HG03108 (cell line): ENCODE measurements around the gene PCDHGA11.
"Not testable (repeated sequence)": the region's sequence is repeated elsewhere in the genome, so short reads cannot be mapped to it uniquely, and the experiment has no call there.

Experiments
- ATAC-seq: cut with Tn5 transposase; IDR thresholded peaks from one replicate; pipeline ENCODE4 v1.9.1; 2021; ENCODE audit warnings: moderate library complexity; ENCODE audit not compliant: unreplicated experiment

The PCDHGA11 gene

GRCh38 chr5:141398608-141399007 is 22.2 kb upstream of the PCDHGA11 start:
- no peak for ATAC-seq

- no peak for ATAC-seq
Observed at GRCh38 chr5:141399555-141400258, 21.1 kb upstream of the PCDHGA11 start.

GRCh38 chr5:141402553-141403243 is 18.2 kb upstream of the PCDHGA11 start, which contains the start of gene PCDHGA9:
PCDHGA9 (plus strand) TSS chr5:141402778; CDS start chr5:141402953, 175 bp downstream.
- no peak for ATAC-seq

GRCh38 chr5:141403387-141403786 is 17.5 kb upstream of the PCDHGA11 start:
- no peak for ATAC-seq

- ATAC-seq, result peak; percentile 59
Observed at GRCh38 chr5:141407790-141408505, 12.9 kb upstream of the PCDHGA11 start, which contains the start of gene PCDHGB6. PCDHGB6 (plus strand) TSS chr5:141408021; CDS start chr5:141408203, 182 bp downstream.

GRCh38 chr5:141409598-141410306 is 11.1 kb upstream of the PCDHGA11 start:
- no peak for ATAC-seq

- ATAC-seq, result no peak
Observed at GRCh38 chr5:141411575-141411974, 9.3 kb upstream of the PCDHGA11 start.

GRCh38 chr5:141412854-141413539 is 7.9 kb upstream of the PCDHGA11 start, which contains the start of gene PCDHGA10:
PCDHGA10 (plus strand) TSS chr5:141412987; CDS start chr5:141413176, 189 bp downstream.
- ATAC-seq, result peak; percentile 56

GRCh38 chr5:141413540-141414069 is 7.2 kb upstream of the PCDHGA11 start:
- no peak for ATAC-seq

- not testable (repeated sequence) for ATAC-seq
Observed at GRCh38 chr5:141414548-141415274, 6.1 kb upstream of the PCDHGA11 start.

- ATAC-seq, result not testable (repeated sequence)
Observed at GRCh38 chr5:141415275-141415618, 5.6 kb upstream of the PCDHGA11 start.

GRCh38 chr5:141417494-141418172 is 3.2 kb upstream of the PCDHGA11 start, which contains the start of gene PCDHGB7:
PCDHGB7 (plus strand) TSS chr5:141417677; CDS start chr5:141417860, 183 bp downstream.
- ATAC-seq, result peak; percentile 75

GRCh38 chr5:141419074-141419880 is 1.6 kb upstream of the PCDHGA11 start:
- ATAC-seq, result no peak

GRCh38 chr5:141421489-141421855 is 621 bp downstream of the PCDHGA11 start:
- ATAC-seq, result no peak

- no peak for ATAC-seq
Observed at GRCh38 chr5:141422742-141423291, 2.0 kb downstream of the PCDHGA11 start.

GRCh38 chr5:141427783-141428426 is 7.1 kb downstream of the PCDHGA11 start:
- no peak for ATAC-seq
